GM23248 (cell line): ENCODE data around the gene TSPAN17.

ENCODE experiments used
- EZH2 ChIP-seq: fragments of 200-600 bp; sonication (generic); IDR thresholded peaks from 2 replicates; pipeline ENCODE4 v1.6.1; 2018; ENCODE audit warnings: antibody characterized with exemption, mild to moderate bottlenecking; ENCODE audit not compliant: insufficient read depth, poor library complexity, severe bottlenecking
- EZH2phosphoT487 ChIP-seq: fragments of 200-600 bp; sonication (generic); IDR thresholded peaks from 2 replicates; pipeline ENCODE4 v1.6.1; 2018; ENCODE audit warnings: antibody characterized with exemption, moderate library complexity, mild to moderate bottlenecking, low read depth; ENCODE audit not compliant: insufficient read depth

GRCh38 chr5:176616511-176616910 is 30.8 kb upstream of the TSPAN17 start:
- TF ChIP-seq EZH2 (no peak), EZH2phosphoT487 (no peak)
